BLaER1 treated with 17β-estradiol and CSF1 and Interleukin-3, amounts not matched to agents 10 nM and 100 nM (cell line): Measurements from ENCODE around the gene ITGB3.

Experiments
- H3K27ac ChIP-seq, 11 experiments: shearing (Covaris generic); formaldehyde crosslinking; 2 replicates each; pipeline ENCODE4 v1.8.1; 2022
- H3K27me3 ChIP-seq, 11 experiments: shearing (Covaris generic); formaldehyde crosslinking; 2 replicates each; pipeline ENCODE4 v1.8.1; 2022
- H3K36me3 ChIP-seq, 11 experiments: shearing (Covaris generic); formaldehyde crosslinking; 2 replicates each; pipeline ENCODE4 v1.8.1; 2022
- H3K4me1 ChIP-seq, 10 experiments: shearing (Covaris generic); formaldehyde crosslinking; 2 replicates each; pipeline ENCODE4 v1.8.1; 2022
- H3K4me2 ChIP-seq, 11 experiments: shearing (Covaris generic); formaldehyde crosslinking; 2 replicates each; pipeline ENCODE4 v1.8.1; 2022
- H3K4me3 ChIP-seq, 10 experiments: shearing (Covaris generic); formaldehyde crosslinking; 2 replicates each; pipeline ENCODE4 v1.8.1; 2022
- H3K9ac ChIP-seq, 11 experiments: shearing (Covaris generic); formaldehyde crosslinking; 2 replicates each; pipeline ENCODE4 v1.8.1; 2022
- H3K9me3 ChIP-seq, 11 experiments: shearing (Covaris generic); formaldehyde crosslinking; replicated peaks in 1 of 11; 2 replicates each; pipeline ENCODE4 v1.8.1; 2022
- H4K20me1 ChIP-seq, 11 experiments: shearing (Covaris generic); formaldehyde crosslinking; 2 replicates each; pipeline ENCODE4 v1.8.1; 2022
- Cebpa-rat ChIP-seq, 11 experiments: shearing (Covaris generic); IDR thresholded peaks; 2 replicates each; pipeline ENCODE4 v1.8.1; 2022

ITGB3 gene

GRCh38 chr17:47297661-47298400 is 44.2 kb downstream of the ITGB3 start:
- Histone ChIP-seq H3K4me3 (no peak overlapping the region), H3K36me3 (peaks cover 0 to 9% (median 0%) of the 10 kb centered on the region in 11 experiments; a peak in 1 of 22 replicates), H3K27ac (no peak overlapping the region), H3K9ac (no peak overlapping the region), H3K9me3 (peaks cover 17 to 28% (median 19%) of the 10 kb centered on the region in 11 experiments), H3K4me2 (no peak overlapping the region), H3K4me1 (peaks cover 11 to 27% (median 25%) of the 10 kb centered on the region in 10 experiments), H3K27me3 (no peaks in the 10 kb centered on the region), H4K20me1 (no peaks in the 10 kb centered on the region)
- TF ChIP-seq Cebpa-rat (IDR thresholded peaks at IDR 0.05): no peak

- TF ChIP-seq Cebpa-rat (IDR thresholded peaks at IDR 0.05): no peak
- Histone ChIP-seq H4K20me1 (no peaks in the 10 kb centered on the region), H3K27me3 (no peaks in the 10 kb centered on the region), H3K9ac (no peak overlapping the region), H3K4me1 (peaks cover 11 to 18% (median 17%) of the 10 kb centered on the region in 10 experiments), H3K4me2 (no peak overlapping the region), H3K9me3 (peaks cover 17 to 32% (median 21%) of the 10 kb centered on the region in 11 experiments), H3K4me3 (no peak overlapping the region), H3K36me3 (peaks cover 0 to 9% (median 0%) of the 10 kb centered on the region in 11 experiments; a peak in 1 of 22 replicates), H3K27ac (no peak overlapping the region)
Observed at GRCh38 chr17:47298712-47299111, 45.1 kb downstream of the ITGB3 start.

- peaks cover 6 to 11% (median 10%) of the 10 kb centered on the region in 10 experiments for H3K4me1 ChIP-seq
- H3K36me3 ChIP-seq: peaks cover 0 to 9% (median 0%) of the 10 kb centered on the region in 11 experiments; a peak in 1 of 22 replicates
- no peak overlapping the region for H3K9ac ChIP-seq
- TF ChIP-seq Cebpa-rat (IDR thresholded peaks at IDR 0.05): no peak
- H3K9me3 ChIP-seq: peaks cover 17 to 32% (median 21%) of the 10 kb centered on the region in 11 experiments
- H3K4me2 ChIP-seq: no peak overlapping the region
- H3K27me3 ChIP-seq: no peaks in the 10 kb centered on the region
- H3K27ac ChIP-seq: no peak overlapping the region
- H4K20me1 ChIP-seq: no peaks in the 10 kb centered on the region
- H3K4me3 ChIP-seq: no peak overlapping the region
Observed at GRCh38 chr17:47299239-47299910, 45.7 kb downstream of the ITGB3 start.

- no peak overlapping the region for H3K4me3 ChIP-seq
- no peak overlapping the region for H3K4me2 ChIP-seq
- H3K4me1 ChIP-seq: peaks cover 0 to 8% (median 0%) of the 10 kb centered on the region in 10 experiments; a peak in 3 of 20 replicates
- H3K36me3 ChIP-seq: peaks cover 0 to 9% (median 0%) of the 10 kb centered on the region in 11 experiments; a peak in 1 of 22 replicates
- no peak for TF ChIP-seq Cebpa-rat (IDR thresholded peaks at IDR 0.05)
- no peaks in the 10 kb centered on the region for H4K20me1 ChIP-seq
- peaks cover 17 to 32% (median 21%) of the 10 kb centered on the region in 11 experiments for H3K9me3 ChIP-seq
- H3K9ac ChIP-seq: no peak overlapping the region
- no peaks in the 10 kb centered on the region for H3K27me3 ChIP-seq
- no peak overlapping the region for H3K27ac ChIP-seq
Observed at GRCh38 chr17:47300718-47301117, 47.1 kb downstream of the ITGB3 start.

GRCh38 chr17:47301161-47301560 is 47.5 kb downstream of the ITGB3 start:
- Histone ChIP-seq H3K27ac (no peak overlapping the region), H3K4me1 (peaks cover 0 to 8% (median 0%) of the 10 kb centered on the region in 10 experiments; a peak in 3 of 20 replicates), H3K9ac (no peak overlapping the region), H3K4me2 (no peak overlapping the region), H4K20me1 (no peaks in the 10 kb centered on the region), H3K4me3 (no peak overlapping the region), H3K36me3 (peaks cover 0 to 9% (median 0%) of the 10 kb centered on the region in 11 experiments; a peak in 1 of 22 replicates), H3K27me3 (no peaks in the 10 kb centered on the region), H3K9me3 (peaks cover 17 to 32% (median 21%) of the 10 kb centered on the region in 11 experiments)
- no peak for TF ChIP-seq Cebpa-rat (IDR thresholded peaks at IDR 0.05)

- Histone ChIP-seq H4K20me1 (no peaks in the 10 kb centered on the region), H3K4me3 (no peak overlapping the region), H3K9me3 (peaks cover 17 to 32% (median 21%) of the 10 kb centered on the region in 11 experiments), H3K9ac (no peak overlapping the region), H3K27me3 (no peaks in the 10 kb centered on the region), H3K4me1 (peaks cover 0 to 8% (median 0%) of the 10 kb centered on the region in 10 experiments; a peak in 3 of 20 replicates), H3K27ac (no peak overlapping the region), H3K4me2 (no peak overlapping the region), H3K36me3 (peaks cover 0 to 9% (median 0%) of the 10 kb centered on the region in 11 experiments; a peak in 1 of 22 replicates)
- no peak for TF ChIP-seq Cebpa-rat (IDR thresholded peaks at IDR 0.05)
Observed at GRCh38 chr17:47301831-47302230, 48.2 kb downstream of the ITGB3 start.

GRCh38 chr17:47304186-47304585 is 50.6 kb downstream of the ITGB3 start:
- H3K27ac ChIP-seq: no peak overlapping the region

GRCh38 chr17:47305302-47305923 is 51.8 kb downstream of the ITGB3 start:
- peaks cover 17 to 28% (median 21%) of the 10 kb centered on the region in 11 experiments for H3K9me3 ChIP-seq
- no peak overlapping the region for H3K27ac ChIP-seq
- H3K27me3 ChIP-seq: no peaks in the 10 kb centered on the region
- TF ChIP-seq Cebpa-rat (IDR thresholded peaks at IDR 0.05): no peak
- peaks cover 0 to 8% (median 0%) of the 10 kb centered on the region in 10 experiments; a peak in 3 of 20 replicates for H3K4me1 ChIP-seq
- no peak overlapping the region for H3K9ac ChIP-seq
- H3K4me2 ChIP-seq: peak overlapping the region in 4 of 11 experiments; percentile 4 to 17 (median 8); a peak in 6 of 22 replicates
- no peak overlapping the region for H3K4me3 ChIP-seq
- peaks cover 0 to 9% (median 0%) of the 10 kb centered on the region in 11 experiments; a peak in 1 of 22 replicates for H3K36me3 ChIP-seq
- no peaks in the 10 kb centered on the region for H4K20me1 ChIP-seq

More at GRCh38 chr17:47304186-47304585, 50.6 kb downstream of the ITGB3 start:
- Histone ChIP-seq H4K20me1 (no peaks in the 10 kb centered on the region), H3K4me2 (no peak overlapping the region), H3K9ac (no peak overlapping the region), H3K27me3 (no peaks in the 10 kb centered on the region), H3K4me1 (peaks cover 0 to 8% (median 0%) of the 10 kb centered on the region in 10 experiments; a peak in 3 of 20 replicates), H3K36me3 (peaks cover 0 to 9% (median 0%) of the 10 kb centered on the region in 11 experiments; a peak in 1 of 22 replicates), H3K9me3 (peaks cover 17 to 32% (median 21%) of the 10 kb centered on the region in 11 experiments), H3K4me3 (no peak overlapping the region)
- no peak for TF ChIP-seq Cebpa-rat (IDR thresholded peaks at IDR 0.05)
